AG04450 (cell line): ENCODE measurements around the gene CDKN3. TPM values are rescaled to one million over a fixed set of nuclear protein-coding genes. Genes with fewer than 3 reads are reported as not detected.
"Not testable (repeated sequence)": the region's sequence is repeated elsewhere in the genome, so short reads cannot be mapped to it uniquely, and the experiment has no call there.

Experiments used
- CTCF ChIA-PET: fragments of 300-600, 350-600 bp; formaldehyde crosslinking; extraction: SDS; loops from one replicate; lab custom pipeline; 2022; ENCODE audit warnings: antibody characterized with exemption, inconsistent platforms; lab: Charles Lee
- POLR2A ChIA-PET: fragments of 350-600 bp; formaldehyde crosslinking; extraction: SDS; loops from one replicate; lab custom pipeline; 2021; ENCODE audit warnings: antibody characterized with exemption, inconsistent platforms; lab: Yijun Ruan, JAX
- DNase-seq: peaks from one replicate; pipeline ENCODE4 v3.0.0-alpha.2; 2011; ENCODE audit warnings: low read depth, low spot score
- H3K27ac ChIP-seq: one replicate; pipeline ENCODE4 v1.5.1; 2012; ENCODE audit warnings: low read depth, low read length, control low read depth
- H3K27me3 ChIP-seq: one replicate; pipeline ENCODE4 v1.6.0; 2012; ENCODE audit warnings: low read length; ENCODE audit not compliant: control insufficient read depth, insufficient read depth
- H3K4me3 ChIP-seq: 2 replicates; pipeline ENCODE4 v1.5.1; 2011; ENCODE audit warnings: mild to moderate bottlenecking, low read depth, low read length, control low read depth
- H3K9me3 ChIP-seq: 2 replicates; pipeline ENCODE4 v1.5.1; 2012; ENCODE audit warnings: low read length; ENCODE audit not compliant: control insufficient read depth, insufficient read depth
- CTCF ChIP-seq: IDR thresholded peaks from 2 replicates; pipeline ENCODE4 v1.5.1; 2011; ENCODE audit warnings: low read depth, low read length, control low read depth, inconsistent platforms
- polyA plus RNA-seq: library from polyadenylated mRNA; depleted of rRNA; stranded (reverse); fragments of >200 nt; gene quantifications from 2 replicates; pipeline ENCODE4 v1.2.3, GENCODE V29; 2011

The CDKN3 gene
- polyA plus RNA-seq, 1 experiment = 28.9 TPM

- no peak for DNase-seq
- Histone ChIP-seq H3K27me3 (peaks cover 20% of the 10 kb centered on the region), H3K9me3 (no peaks in the 10 kb centered on the region), H3K27ac (no peak overlapping the region), H3K4me3 (no peak overlapping the region)
- no peak for TF ChIP-seq CTCF
- ChIA-PET CTCF (interaction anchor here (1.1 kb wide), 1 partner anchor 15 kb away, joined by 3 read pairs; the partner anchor contains the start of gene CDKN3), POLR2A (no interaction called here)
These were observed 15.0 kb upstream of the CDKN3 start for GRCh38 chr14:54381821-54382220.

DNA sequence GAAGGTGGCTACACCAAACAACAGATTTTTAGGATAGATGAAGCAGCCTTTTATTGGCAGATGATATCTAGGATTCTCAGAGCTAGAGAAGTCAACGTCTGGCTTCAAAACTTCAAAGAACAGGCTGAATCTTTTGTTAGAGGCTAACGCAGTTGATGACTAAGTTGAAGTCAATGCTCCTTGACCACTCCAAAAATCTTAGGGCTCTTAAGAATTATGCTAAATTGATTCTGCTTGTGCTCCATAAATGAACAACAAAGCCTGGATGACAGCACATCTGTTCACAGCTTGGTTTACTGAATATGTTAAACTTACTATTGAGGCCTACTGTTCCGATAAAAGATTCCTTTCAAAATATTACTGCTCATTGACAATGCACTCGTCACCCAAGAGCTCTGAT, 13.0 kb upstream of the CDKN3 start:
- CTCF ChIA-PET = no interaction called here

GRCh38 chr14:54385556-54385955, 11.3 kb upstream of the CDKN3 start:
- no peak for DNase-seq
- TF ChIP-seq CTCF = no peak
- CTCF ChIA-PET = interaction anchor here (0.6 kb wide), 1 partner anchor 104 kb away, joined by 7 read pairs; the partner anchor contains the start of gene GMFB
- Histone ChIP-seq H3K4me3 (no peak overlapping the region), H3K9me3 (no peaks in the 10 kb centered on the region), H3K27ac (no peak overlapping the region), H3K27me3 (peaks cover 11% of the 10 kb centered on the region)
- POLR2A ChIA-PET = no interaction called here

More for the DNA sequence above, 13.0 kb upstream of the CDKN3 start:
- no peak overlapping the region for H3K27ac ChIP-seq
- H3K9me3 ChIP-seq = no peaks in the 10 kb centered on the region
- peaks cover 11% of the 10 kb centered on the region for H3K27me3 ChIP-seq
- no peak overlapping the region for H3K4me3 ChIP-seq
- no peak for DNase-seq
- TF ChIP-seq CTCF = no peak
- POLR2A ChIA-PET = no interaction called here

DNA sequence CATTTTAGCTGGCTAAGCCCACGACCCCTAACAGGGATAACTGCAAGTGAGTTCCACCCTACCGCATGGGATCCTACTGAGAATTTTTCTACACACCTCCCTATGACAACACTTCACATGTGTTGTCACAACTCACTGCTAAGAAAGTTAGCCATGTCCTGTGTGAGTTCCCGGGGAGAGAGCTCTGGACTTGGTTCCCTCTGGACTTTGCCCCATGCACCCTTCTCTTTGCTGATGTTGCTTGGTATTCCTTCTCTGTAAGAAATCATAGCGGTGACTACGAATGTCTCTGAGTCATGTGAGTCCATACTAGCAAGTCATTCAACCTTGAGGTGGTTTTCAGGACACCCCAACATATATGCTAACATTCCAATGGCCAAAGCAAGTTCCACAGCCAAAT, 9.5 kb upstream of the CDKN3 start:
- H3K27ac ChIP-seq = no peak overlapping the region
- no peaks in the 10 kb centered on the region for H3K9me3 ChIP-seq
- H3K4me3 ChIP-seq = no peak overlapping the region
- POLR2A ChIA-PET = no interaction called here
- peaks cover 11% of the 10 kb centered on the region for H3K27me3 ChIP-seq
- CTCF ChIA-PET = interaction anchor here (1.3 to 1.5 kb wide), 2 partner anchors 10 to 212 kb away, joined by 3 to 6 read pairs; partner anchors contain the start of gene CDKN3
- TF ChIP-seq CTCF = no peak
- no peak for DNase-seq

DNA sequence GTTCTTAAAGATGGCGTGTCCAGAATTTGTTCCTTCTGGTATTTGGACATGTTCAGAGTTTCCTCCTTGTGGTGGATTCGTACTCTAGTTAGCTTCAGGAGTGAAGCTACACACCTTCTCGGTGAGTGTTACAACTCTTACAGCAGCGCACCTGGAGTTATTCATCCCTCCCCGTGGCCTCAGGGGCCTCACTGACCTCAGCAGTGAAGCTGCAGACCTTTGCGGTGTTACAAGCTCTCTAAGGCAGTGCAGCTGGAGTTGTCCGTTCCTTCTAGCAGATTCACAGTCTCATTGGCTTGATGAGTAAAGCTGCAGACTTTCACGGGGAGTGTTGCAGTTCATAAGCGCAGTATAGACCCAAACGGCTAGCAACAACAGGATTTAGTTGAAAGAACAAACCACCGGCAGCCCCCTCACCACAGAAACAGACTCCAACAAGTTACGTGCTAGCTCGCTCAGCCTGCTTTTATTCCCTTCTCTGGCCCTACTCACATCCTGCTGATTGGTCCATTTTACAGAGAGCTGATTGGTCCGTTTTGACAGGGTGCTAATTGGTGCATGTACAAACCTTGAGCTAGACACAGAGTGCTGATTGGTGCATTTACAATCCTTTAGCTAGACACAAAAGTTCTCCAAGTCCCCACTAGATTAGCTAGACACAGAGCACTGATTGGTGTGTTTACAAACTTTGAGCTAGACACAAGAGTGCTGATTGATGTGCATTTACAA, 4.5 kb upstream of the CDKN3 start:
- CTCF ChIA-PET = no interaction called here
- no peak for TF ChIP-seq CTCF
- POLR2A ChIA-PET = no interaction called here
- no peak overlapping the region for H3K27ac ChIP-seq
- H3K9me3 ChIP-seq = peaks cover 14% of the 10 kb centered on the region; the same call in 1 of the 2 replicates
- H3K27me3 ChIP-seq = peaks cover 3% of the 10 kb centered on the region
- no peak for DNase-seq
- H3K4me3 ChIP-seq = no peak overlapping the region

DNA sequence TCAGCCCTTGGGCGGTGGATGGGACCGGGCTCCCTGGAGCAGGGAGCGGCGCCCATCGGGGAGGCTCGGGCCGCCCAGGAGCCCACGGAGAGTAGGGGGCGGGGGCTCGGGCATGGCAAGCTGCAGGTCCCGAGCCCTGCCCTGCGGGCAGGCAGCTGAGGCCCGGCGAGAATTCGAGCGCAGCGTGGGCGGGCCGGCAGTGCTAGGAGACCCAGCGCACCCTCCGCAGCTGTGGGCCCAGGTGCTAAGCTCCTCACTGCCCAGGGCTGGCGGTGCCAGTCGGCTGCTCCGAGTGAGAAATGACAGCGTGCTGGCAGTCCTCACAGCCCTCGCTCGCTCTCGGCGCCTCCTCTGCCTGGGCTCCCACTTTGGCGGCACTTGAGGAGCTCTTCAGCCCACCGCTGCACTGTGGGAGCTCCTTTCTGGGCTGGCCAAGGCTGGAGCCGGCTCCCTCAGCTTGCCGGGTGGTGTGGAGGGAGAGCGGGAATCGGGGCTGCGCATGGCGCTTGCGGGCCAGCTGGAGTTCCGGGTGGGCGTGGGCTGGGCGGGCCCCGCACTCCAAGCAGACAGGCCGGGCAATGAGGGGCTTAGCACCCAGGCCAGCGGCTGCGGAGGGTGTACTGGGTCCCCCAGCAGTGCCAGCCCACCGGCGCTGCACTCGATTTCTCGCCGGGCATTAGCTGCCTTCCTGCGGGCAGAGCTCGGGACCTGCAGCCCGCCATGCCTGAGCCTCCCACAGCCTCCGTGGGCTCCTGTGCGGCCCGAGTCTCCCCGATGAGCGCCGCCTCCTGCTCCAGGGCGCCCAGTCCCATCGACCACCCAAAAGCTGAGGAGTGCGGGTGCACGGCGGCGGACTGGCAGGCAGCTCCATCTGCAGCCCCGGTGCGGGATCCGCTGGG, 3.6 kb upstream of the CDKN3 start:
- POLR2A ChIA-PET, H3K27me3 ChIP-seq, DNase-seq, H3K27ac ChIP-seq, CTCF ChIA-PET, H3K4me3 ChIP-seq: not testable (repeated sequence)
- peaks cover 14% of the 10 kb centered on the region; the same call in 1 of the 2 replicates for H3K9me3 ChIP-seq
